ENCODE measurements around the gene AEBP1.

The AEBP1 gene

GRCh38 chr7:44086627-44087026 is 17.5 kb upstream of the AEBP1 start:
- DNase-seq: no peak

- no peak for DNase-seq
Observed at GRCh38 chr7:44087911-44088838, 16.0 kb upstream of the AEBP1 start.

GRCh38 chr7:44093102-44093641 is 11.0 kb upstream of the AEBP1 start:
- no peak for DNase-seq

DNA sequence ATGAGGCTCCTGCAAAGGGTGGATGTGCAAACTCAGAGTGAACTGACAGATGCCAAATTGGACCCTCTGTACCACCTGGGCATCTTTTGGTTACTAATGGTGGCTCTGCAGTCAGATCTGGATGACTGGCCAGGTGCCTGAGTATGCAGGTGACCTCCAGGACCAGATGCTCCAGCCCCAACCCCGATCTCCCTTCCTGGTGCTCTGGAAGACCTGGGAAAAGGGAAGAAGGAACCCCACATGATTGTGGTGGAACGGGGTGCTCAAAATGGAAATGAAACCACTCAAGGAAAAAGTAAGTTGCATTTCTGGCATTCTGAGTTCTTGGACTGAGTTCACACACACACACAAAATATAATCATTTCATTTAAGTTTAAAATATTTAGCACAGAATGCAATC is 9.8 kb upstream of the AEBP1 start:
- DNase-seq: no peak

DNA sequence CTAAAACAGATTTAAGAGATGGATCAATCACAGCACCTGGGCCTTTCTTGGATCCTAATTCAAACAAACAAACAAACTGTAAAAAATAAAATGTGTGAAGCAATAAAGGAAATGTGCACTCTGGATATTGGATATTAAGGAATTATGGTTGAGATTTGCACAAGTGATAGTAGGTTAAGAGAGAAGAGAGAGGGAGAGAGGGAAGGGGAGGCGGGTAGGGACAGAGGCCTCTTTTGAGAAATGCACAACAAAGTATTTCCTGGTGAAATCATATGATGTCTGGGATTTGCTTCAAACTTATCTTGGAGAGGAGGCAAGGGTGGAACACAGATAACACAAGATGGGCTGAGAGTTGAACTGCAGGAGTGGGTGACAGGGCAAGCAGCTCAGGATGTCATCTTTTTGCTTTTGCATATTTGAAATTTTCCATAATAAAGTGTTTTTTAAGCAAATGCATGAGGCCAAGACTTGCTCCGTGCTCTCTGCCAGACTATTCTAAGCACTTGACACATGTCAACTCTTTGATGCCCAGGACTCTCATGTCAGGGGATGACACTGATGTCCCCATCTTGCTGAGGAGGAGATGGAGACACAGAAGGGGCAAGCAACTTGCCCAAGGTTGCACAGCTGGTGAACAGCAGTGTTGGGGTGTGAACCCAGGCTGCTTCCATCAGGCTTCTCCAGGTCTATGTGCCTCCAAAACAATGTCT is 9.1 kb upstream of the AEBP1 start:
- no peak for DNase-seq

- no peak for DNase-seq
Observed at GRCh38 chr7:44095781-44096180, 8.4 kb upstream of the AEBP1 start.

GRCh38 chr7:44096326-44096881 is 7.7 kb upstream of the AEBP1 start:
- no peak for DNase-seq

GRCh38 chr7:44097064-44097932 is 6.8 kb upstream of the AEBP1 start:
- DNase-seq: no peak

DNA sequence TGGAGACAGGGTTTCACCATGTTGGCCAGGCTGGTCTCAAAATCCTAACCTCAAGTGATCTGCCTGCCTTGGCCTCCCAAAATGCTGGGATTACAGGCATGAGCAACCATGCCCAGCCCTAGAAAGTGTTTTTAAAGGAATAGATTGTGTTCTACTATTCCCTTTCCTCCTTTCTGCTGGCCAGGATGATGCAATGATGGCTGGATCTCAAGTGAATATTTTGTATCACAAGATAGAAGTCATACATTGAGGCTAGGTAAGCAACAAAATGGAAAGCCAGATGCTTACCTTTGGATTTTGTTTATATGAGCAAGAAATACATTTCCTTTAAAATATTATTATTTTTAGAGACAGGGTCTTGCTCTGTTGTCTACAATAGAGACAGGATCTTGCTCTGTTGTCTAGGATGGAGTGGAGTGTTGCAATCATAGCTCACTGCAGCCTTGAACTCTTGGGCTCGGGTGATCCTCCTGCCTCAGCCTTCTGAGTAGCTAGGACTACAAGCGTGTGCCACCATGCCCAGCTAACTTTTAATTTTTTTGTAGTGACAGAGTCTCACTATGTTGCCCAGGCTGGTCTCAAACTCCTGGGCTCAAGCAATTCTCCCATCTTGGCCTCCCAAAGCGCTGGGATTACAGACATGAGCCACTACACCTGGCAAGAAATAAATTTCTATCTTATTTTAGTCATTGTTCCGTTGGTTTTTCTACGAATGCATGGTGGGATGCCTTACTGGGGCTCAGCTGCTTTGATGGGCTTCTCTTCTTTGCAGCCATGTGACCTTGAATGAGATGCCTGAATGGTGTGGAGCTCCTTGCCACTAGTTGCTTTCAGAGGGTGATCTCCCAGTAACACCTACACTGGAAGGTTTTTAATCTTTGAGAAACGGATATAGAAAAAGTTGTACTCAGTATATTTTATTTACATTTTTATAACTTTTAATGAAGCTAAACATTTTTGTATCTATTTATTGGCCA is 5.8 kb upstream of the AEBP1 start:
- no peak for DNase-seq

- DNase-seq: no peak
Observed at GRCh38 chr7:44099669-44100068, 4.5 kb upstream of the AEBP1 start.

DNA sequence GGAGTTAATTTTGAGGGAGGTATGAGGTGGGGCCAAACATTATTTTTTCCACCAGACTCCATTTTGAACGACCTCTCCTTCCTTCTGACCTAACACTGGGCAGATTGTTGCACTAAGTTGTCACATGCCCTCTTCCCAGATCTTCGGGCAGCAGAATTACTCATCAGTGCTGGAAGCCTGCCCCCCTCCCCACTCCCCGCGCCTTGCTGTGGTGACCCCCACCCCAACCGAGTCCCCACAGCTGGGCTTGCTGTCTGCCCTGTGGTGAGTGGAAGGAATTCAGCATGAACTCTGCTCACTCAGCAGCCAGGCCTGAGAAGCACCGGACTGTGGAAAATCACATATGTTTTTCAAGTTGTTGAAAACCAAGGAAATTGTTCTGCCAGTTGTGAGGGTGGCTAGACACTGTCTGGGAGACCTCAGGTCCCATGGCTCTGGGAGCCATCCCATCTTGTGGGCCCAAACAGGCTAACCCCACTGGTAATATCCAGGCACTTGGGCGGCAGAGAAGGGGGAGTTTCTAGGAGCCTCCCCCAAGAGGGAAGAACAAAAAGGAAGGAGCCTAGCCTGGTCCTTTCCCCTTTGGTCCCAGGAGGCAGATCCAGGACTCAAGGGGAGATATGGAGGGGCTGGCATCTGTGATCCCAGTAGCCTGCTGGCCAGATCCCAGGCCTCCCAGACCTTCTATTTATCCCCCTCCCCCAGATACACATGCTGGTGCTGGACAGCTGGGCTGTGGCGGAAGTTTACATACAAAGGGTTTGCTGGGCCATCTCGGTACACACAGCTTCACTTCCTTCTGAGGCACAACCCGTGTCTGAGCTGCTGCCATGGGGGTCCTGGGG is 3.5 kb upstream of the AEBP1 start:
- DNase-seq: no peak

GRCh38 chr7:44101303-44101965 is 2.7 kb upstream of the AEBP1 start:
- DNase-seq: no peak

DNA sequence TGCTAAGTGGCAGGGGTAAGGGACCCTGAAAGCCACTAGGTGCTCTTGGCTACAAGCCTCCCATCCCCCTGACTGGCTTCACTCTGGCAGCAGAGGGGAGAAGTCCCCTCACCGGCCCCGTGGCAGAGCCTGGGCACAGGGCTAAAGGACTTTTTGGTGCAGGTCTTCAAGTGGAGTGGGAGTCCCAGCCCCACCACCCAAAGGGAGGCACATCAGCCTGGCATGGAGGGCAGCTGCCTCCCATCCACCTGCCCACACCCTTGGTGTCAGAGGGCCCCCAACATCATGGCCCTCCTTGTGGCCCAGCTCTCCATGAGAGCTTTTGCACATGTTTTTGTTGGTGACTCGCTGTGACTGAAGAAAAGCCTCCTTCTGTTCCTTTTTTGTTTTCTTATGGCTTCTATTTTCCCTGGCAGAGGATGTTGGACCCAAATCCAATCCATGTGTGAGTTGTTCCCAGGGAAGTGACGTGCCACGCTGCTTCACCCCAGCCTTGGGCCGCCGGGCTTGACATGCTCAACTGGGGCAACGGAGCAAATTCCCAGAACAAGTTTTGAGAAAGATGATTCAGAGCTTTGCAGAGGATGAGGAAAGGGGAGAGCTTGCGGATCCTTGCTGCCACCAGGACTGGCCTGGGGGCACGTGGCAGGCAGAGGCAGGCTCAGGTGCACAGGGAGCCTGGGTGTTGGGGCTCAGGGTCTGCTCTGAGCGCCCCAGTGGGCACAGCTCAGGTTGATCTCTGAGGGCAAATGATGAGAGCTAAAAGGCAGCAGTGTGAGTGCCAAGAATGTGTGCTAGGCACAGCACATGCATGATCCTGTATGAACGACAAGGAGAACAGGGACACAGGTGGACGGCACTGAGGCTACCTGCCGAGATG is 1.9 kb upstream of the AEBP1 start:
- no peak for DNase-seq

DNA sequence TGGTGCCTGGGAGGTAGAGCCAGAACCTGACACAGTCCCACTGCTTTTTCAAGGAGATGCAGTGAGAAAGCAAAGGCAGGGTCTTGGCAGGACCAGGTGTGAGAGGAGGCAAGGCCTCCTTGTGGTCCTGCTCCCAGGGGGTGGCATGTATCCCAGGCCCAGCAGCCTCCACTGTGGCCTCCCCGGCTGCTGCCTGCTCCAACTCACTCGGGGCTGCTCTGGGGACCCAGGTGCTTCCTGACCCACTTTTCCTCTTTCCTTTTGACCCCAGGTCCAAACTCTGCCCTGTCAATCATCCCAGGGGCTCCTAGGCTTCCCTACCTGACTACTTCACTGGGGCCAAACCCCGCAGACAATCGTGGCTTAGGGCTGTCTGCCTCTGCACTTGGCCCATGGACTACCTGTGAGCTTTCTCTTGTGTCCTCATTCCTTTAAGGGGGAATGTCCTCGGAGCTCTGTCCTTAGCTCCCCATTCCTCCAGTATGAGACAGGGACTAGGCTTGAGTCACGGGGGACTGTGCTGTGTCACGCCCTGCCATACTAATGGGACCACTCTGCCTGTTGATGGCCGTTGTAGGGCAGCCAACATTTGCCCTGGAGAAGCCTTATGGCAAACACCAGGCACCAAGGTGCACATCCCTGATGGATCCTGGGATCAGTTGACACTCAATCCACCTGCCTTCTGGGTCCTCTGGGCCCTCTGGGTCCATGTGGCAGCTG is 1.1 kb upstream of the AEBP1 start:
- DNase-seq: no peak

DNA sequence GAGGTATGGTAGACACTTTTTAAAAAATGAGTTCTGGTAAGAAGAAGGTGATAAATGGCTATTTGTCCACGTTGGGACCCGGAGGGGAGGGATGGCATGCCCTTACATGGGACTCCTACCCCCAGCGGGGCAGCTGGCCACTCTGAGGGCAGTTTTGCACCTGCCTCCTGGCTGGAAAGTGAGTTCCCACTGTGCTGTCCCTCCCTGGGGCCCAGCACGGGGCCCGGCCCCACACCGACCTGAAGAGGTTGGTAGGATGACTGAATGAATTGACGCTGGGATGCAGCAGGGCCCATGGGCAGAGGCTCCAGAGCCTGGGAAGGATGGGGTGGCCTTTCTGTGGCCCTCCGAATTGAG is 601 bp upstream of the AEBP1 start:
- no peak for DNase-seq

- DNase-seq: peak in 1 of 6 experiments; percentile 38
Observed at GRCh38 chr7:44104860-44105771, 971 bp downstream of the AEBP1 start.

DNA sequence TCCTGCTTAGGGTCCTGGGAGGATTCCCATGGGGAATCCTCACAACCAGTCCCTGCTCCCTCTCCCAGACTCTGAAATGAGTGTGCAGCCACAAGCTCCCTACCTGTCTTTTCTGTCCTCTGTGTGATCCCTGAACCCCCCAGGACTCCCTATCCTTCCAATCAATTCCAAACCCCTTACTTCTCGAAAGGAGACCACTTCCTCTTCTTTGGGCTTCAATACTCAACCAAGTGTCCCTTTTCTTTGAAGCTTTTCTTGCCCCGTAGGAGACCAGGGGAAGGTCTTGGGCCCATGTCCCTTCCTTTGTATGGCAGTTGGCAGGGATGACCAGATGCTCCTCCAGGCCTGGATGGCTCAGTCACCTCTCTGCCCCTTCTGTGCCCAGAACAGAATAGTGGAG is 1.7 kb downstream of the AEBP1 start:
- DNase-seq: no peak

Data from stimulated activated naive CD4-positive, alpha-beta T cell (primary cell).